ES-I3 (cell line): ENCODE data around the gene TXNDC8.
"Not testable (repeated sequence)": the region's sequence is repeated elsewhere in the genome, so short reads cannot be mapped to it uniquely, and the experiment has no call there.

Experiments
- H3K36me3 ChIP-seq: 2 replicates; pipeline ENCODE4 v1.6.1; 2013; ENCODE audit warnings: mild to moderate bottlenecking, low read length, control low read depth, moderate library complexity; ENCODE audit not compliant: insufficient read depth
- H3K4me1 ChIP-seq: 2 replicates; pipeline ENCODE4 v1.6.1; 2013; ENCODE audit warnings: mild to moderate bottlenecking, control low read depth, low read length; ENCODE audit not compliant: insufficient read depth
- H3K9ac ChIP-seq: 2 replicates; pipeline ENCODE4 v1.6.1; 2013; ENCODE audit warnings: low read depth, mild to moderate bottlenecking, low read length, moderate library complexity
- H3K9me3 ChIP-seq: 2 replicates; pipeline ENCODE4 v1.6.1; 2013; ENCODE audit warnings: mild to moderate bottlenecking, low read length, moderate library complexity; ENCODE audit not compliant: control insufficient read depth, insufficient read depth

The TXNDC8 gene

GRCh38 chr9:110337727-110338126 is at the start of gene TXNDC8:
Gene TXNDC8, minus strand, starts transcription at chr9:110337863.
- Histone ChIP-seq H3K9me3 (no peaks in the 10 kb centered on the region), H3K9ac (no peak within 1 kb of the TSS), H3K36me3 (no peaks in the 10 kb centered on the region), H3K4me1 (no peaks in the 10 kb centered on the region)

- Histone ChIP-seq H3K9me3 (no peaks in the 10 kb centered on the region), H3K36me3 (no peaks in the 10 kb centered on the region), H3K9ac (no peak overlapping the region), H3K4me1 (no peaks in the 10 kb centered on the region)
Observed at GRCh38 chr9:110383491-110383890, 45.8 kb upstream of the TXNDC8 start.

GRCh38 chr9:110382731-110383130 is 45.1 kb upstream of the TXNDC8 start:
- H3K9me3 ChIP-seq = no peaks in the 10 kb centered on the region
- H3K36me3 ChIP-seq = no peaks in the 10 kb centered on the region
- no peak overlapping the region for H3K9ac ChIP-seq
- no peaks in the 10 kb centered on the region for H3K4me1 ChIP-seq

GRCh38 chr9:110371411-110372007 is 33.8 kb upstream of the TXNDC8 start:
- H3K36me3 ChIP-seq = no peaks in the 10 kb centered on the region
- no peaks in the 10 kb centered on the region for H3K4me1 ChIP-seq
- no peaks in the 10 kb centered on the region for H3K9me3 ChIP-seq

GRCh38 chr9:110370315-110370714 is 32.7 kb upstream of the TXNDC8 start:
- Histone ChIP-seq H3K4me1 (no peaks in the 10 kb centered on the region), H3K9ac (no peak overlapping the region), H3K9me3 (no peaks in the 10 kb centered on the region), H3K36me3 (no peaks in the 10 kb centered on the region)

More at GRCh38 chr9:110371411-110372007, 33.8 kb upstream of the TXNDC8 start:
- no peak overlapping the region for H3K9ac ChIP-seq

- Histone ChIP-seq H3K4me1 (no peaks in the 10 kb centered on the region), H3K9me3 (no peaks in the 10 kb centered on the region), H3K36me3 (no peaks in the 10 kb centered on the region), H3K9ac (no peak overlapping the region)
Observed at GRCh38 chr9:110364451-110364850, 26.8 kb upstream of the TXNDC8 start.

- not testable (repeated sequence) for H3K9me3 ChIP-seq, H3K4me1 ChIP-seq, H3K9ac ChIP-seq, H3K36me3 ChIP-seq
Observed at GRCh38 chr9:110358992-110359391, 21.3 kb upstream of the TXNDC8 start.

- H3K4me1 ChIP-seq = no peaks in the 10 kb centered on the region
- no peak overlapping the region for H3K9ac ChIP-seq
- no peaks in the 10 kb centered on the region for H3K36me3 ChIP-seq
- no peaks in the 10 kb centered on the region for H3K9me3 ChIP-seq
Observed at GRCh38 chr9:110357505-110357904, 19.8 kb upstream of the TXNDC8 start.

GRCh38 chr9:110356639-110357395 is 19.2 kb upstream of the TXNDC8 start:
- Histone ChIP-seq H3K9ac (no peak overlapping the region), H3K4me1 (no peaks in the 10 kb centered on the region), H3K36me3 (no peaks in the 10 kb centered on the region), H3K9me3 (no peaks in the 10 kb centered on the region)

GRCh38 chr9:110355911-110356310 is 18.2 kb upstream of the TXNDC8 start:
- H3K9me3 ChIP-seq = no peaks in the 10 kb centered on the region
- H3K4me1 ChIP-seq = no peaks in the 10 kb centered on the region
- no peaks in the 10 kb centered on the region for H3K36me3 ChIP-seq
- H3K9ac ChIP-seq = no peak overlapping the region

GRCh38 chr9:110351009-110351467 is 13.4 kb upstream of the TXNDC8 start:
- no peaks in the 10 kb centered on the region for H3K36me3 ChIP-seq

GRCh38 chr9:110346325-110346724 is 8.7 kb upstream of the TXNDC8 start:
- Histone ChIP-seq H3K9ac (no peak overlapping the region), H3K9me3 (no peaks in the 10 kb centered on the region), H3K36me3 (no peaks in the 10 kb centered on the region), H3K4me1 (no peaks in the 10 kb centered on the region)

More at GRCh38 chr9:110351009-110351467, 13.4 kb upstream of the TXNDC8 start:
- H3K9me3 ChIP-seq = no peaks in the 10 kb centered on the region
- no peak overlapping the region for H3K9ac ChIP-seq
- no peaks in the 10 kb centered on the region for H3K4me1 ChIP-seq

- H3K4me1 ChIP-seq = no peaks in the 10 kb centered on the region
- no peaks in the 10 kb centered on the region for H3K9me3 ChIP-seq
- no peaks in the 10 kb centered on the region for H3K36me3 ChIP-seq
- H3K9ac ChIP-seq = no peak overlapping the region
Observed at GRCh38 chr9:110344821-110345220, 7.2 kb upstream of the TXNDC8 start.

- Histone ChIP-seq H3K36me3 (no peaks in the 10 kb centered on the region), H3K9me3 (no peaks in the 10 kb centered on the region), H3K9ac (no peak overlapping the region), H3K4me1 (no peaks in the 10 kb centered on the region)
Observed at GRCh38 chr9:110343551-110343950, 5.9 kb upstream of the TXNDC8 start.

- H3K9me3 ChIP-seq = no peaks in the 10 kb centered on the region
Observed at GRCh38 chr9:110340306-110340705, 2.6 kb upstream of the TXNDC8 start.

More at GRCh38 chr9:110340306-110340705, 2.6 kb upstream of the TXNDC8 start:
- no peak overlapping the region for H3K9ac ChIP-seq
- H3K4me1 ChIP-seq = no peaks in the 10 kb centered on the region
- H3K36me3 ChIP-seq = no peaks in the 10 kb centered on the region
